ENCODE results near the gene AZIN2. TPM values are rescaled to one million over a fixed set of nuclear protein-coding genes. Genes with fewer than 3 reads are reported as not detected.

Gene AZIN2
- total RNA-seq, 1 experiment from 2014 or later = 0.39 TPM

DNA sequence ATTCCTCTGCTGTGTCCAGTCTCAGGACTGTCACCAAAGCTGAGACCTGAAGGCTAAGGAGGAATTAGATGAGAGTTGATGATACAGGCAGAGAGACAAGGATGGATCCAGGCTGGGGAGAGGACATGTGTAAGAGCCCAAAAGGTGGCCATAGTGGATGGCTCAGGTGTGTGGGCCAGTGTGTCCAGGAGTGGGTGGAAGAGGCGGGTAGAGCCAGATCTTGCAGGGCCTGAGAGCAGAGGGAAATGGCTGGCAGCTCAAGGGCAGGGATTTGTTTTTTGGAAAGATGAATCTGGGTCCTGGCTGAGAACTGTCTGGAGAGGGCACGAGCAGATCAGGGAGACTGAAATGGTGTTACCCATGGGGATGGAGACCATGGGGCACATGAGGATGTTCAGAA lies 38.1 kb downstream of the AZIN2 start:
- Histone ChIP-seq H3K9me3 (ENCODE audit: control insufficient read depth, low read depth, low read length) (no peaks in the 10 kb centered on the region), H3K9ac (ENCODE audit: extremely low read depth, insufficient read length, low read length) (no peak overlapping the region), H3K4ac (ENCODE audit: low read depth, low read length) (no peak overlapping the region), H2BK5ac (ENCODE audit: insufficient read length, low read length) (no peak overlapping the region), H3K18ac (ENCODE audit: insufficient read length, low read depth, low read length) (no peak overlapping the region), H3K79me2 (ENCODE audit: insufficient read depth, low read length) (no peaks in the 10 kb centered on the region), H3K23ac (ENCODE audit: insufficient read length, low read depth, low read length) (no peak overlapping the region), H2AFZ (ENCODE audit: low read length) (no peak overlapping the region), H2AK5ac (ENCODE audit: insufficient read length, low read length) (no peak overlapping the region), H3K79me1 (ENCODE audit: insufficient read depth, low read depth, low read length, poor library complexity, severe bottlenecking) (no peaks in the 10 kb centered on the region), H4K8ac (replicated peaks; ENCODE audit: insufficient read length, low read depth, low read length) (no peak overlapping the region), H2BK20ac (ENCODE audit: low read depth, low read length, poor library complexity, severe bottlenecking) (no peak overlapping the region), H3T11ph (ENCODE audit: low read length) (no peak overlapping the region), H3K4me1 (ENCODE audit: insufficient read depth, low read length) (no peaks in the 10 kb centered on the region), H2BK15ac (ENCODE audit: low read depth, low read length) (no peak overlapping the region), H3K4me2 (ENCODE audit: insufficient read depth, insufficient read length, low read length) (no peak overlapping the region), H4K91ac (ENCODE audit: insufficient read length, low read depth, low read length) (no peak overlapping the region), H3K27ac (ENCODE audit: insufficient read length, low read depth, low read length) (no peak overlapping the region), H3K23me2 (ENCODE audit: insufficient read length, low read depth, low read length, poor library complexity, severe bottlenecking) (no peaks in the 10 kb centered on the region), H3K14ac (ENCODE audit: insufficient read depth, low read length) (no peak overlapping the region), H3K56ac (ENCODE audit: insufficient read length, low read depth, low read length) (no peak overlapping the region), H2BK120ac (ENCODE audit: low read depth, low read length, poor library complexity, severe bottlenecking) (no peak overlapping the region), H4K20me1 (ENCODE audit: control insufficient read depth, insufficient read depth, insufficient read length) (no peaks in the 10 kb centered on the region), H3K27me3 (ENCODE audit: insufficient read depth, low read length) (no peaks in the 10 kb centered on the region; the same call in 1 of the 2 replicates), H4K5ac (ENCODE audit: insufficient read length, low read depth, low read length) (no peak overlapping the region), H2BK12ac (ENCODE audit: insufficient read length, low read depth, low read length) (no peak overlapping the region)
- H3K36me3 Mint-ChIP-seq (ENCODE audit: insufficient read depth in 1 of 3, low read depth in 3 of 3) = no peaks in the 10 kb centered on the region; a peak in 1 of 7 replicates
- no peak overlapping the region for H3K4me3 Mint-ChIP-seq
- TF ChIP-seq, protein P1, sequence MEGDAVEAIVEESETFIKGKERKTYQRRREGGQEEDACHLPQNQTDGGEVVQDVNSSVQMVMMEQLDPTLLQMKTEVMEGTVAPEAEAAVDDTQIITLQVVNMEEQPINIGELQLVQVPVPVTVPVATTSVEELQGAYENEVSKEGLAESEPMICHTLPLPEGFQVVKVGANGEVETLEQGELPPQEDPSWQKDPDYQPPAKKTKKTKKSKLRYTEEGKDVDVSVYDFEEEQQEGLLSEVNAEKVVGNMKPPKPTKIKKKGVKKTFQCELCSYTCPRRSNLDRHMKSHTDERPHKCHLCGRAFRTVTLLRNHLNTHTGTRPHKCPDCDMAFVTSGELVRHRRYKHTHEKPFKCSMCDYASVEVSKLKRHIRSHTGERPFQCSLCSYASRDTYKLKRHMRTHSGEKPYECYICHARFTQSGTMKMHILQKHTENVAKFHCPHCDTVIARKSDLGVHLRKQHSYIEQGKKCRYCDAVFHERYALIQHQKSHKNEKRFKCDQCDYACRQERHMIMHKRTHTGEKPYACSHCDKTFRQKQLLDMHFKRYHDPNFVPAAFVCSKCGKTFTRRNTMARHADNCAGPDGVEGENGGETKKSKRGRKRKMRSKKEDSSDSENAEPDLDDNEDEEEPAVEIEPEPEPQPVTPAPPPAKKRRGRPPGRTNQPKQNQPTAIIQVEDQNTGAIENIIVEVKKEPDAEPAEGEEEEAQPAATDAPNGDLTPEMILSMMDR (conservative IDR thresholded peaks at IDR 0.05) = no peak
- peaks cover 3 to 10% of the 10 kb centered on the region in 2 experiments; a peak in 2 of 4 replicates for H3K4me1 Mint-ChIP-seq
- H3K27me3 Mint-ChIP-seq (ENCODE audit: low read depth) = peaks cover 42% of the 10 kb centered on the region
- no peak overlapping the region; a peak in 1 of 7 replicates for H3K27ac Mint-ChIP-seq
- H3K9me3 Mint-ChIP-seq = no peaks in the 10 kb centered on the region
- no CpG with 5 or more reads among the region's 2 CpGs for WGBS (ENCODE audit: extremely low coverage, insufficient read length, low lambda C conversion rate)
- no peak for DNase-seq

All from H9 (cell line).